WTC11 (cell line): Measurements from ENCODE around the gene CABP2. TPM values are rescaled to one million over a fixed set of nuclear protein-coding genes. Genes with fewer than 3 reads are reported as not detected.
"Not testable (repeated sequence)": the region's sequence is repeated elsewhere in the genome, so short reads cannot be mapped to it uniquely, and the experiment has no call there.

ENCODE experiments used
- ATAC-seq: fragments of 200-7000 bp; cut with Tn5 transposase; 2 replicates; pipeline ENCODE4 v1.10.0; 2021; ENCODE audit warnings: mild to moderate bottlenecking, moderate library complexity
- CTCF ChIA-PET: fragments of 300-600 bp; sonication (Branson Sonifier 250); formaldehyde crosslinking; loops from one replicate; lab custom pipeline; 2021; ENCODE audit warnings: antibody characterized with exemption; lab: Charles Lee
- POLR2A ChIA-PET: fragments of 350-600 bp; sonication (Branson Sonifier 250); formaldehyde crosslinking; loops from one replicate; lab custom pipeline; 2021; ENCODE audit warnings: antibody characterized with exemption; lab: Charles Lee
- DNase-seq: peaks from one replicate; pipeline ENCODE4 v3.0.0; 2021; ENCODE audit warnings: low spot score
- H3K27ac Mint-ChIP-seq: 2 replicates; pipeline ENCODE4 v1.8.0; 2021; ENCODE audit warnings: mixed read lengths
- H3K27me3 Mint-ChIP-seq: 2 replicates; pipeline ENCODE4 v1.8.0; 2021; ENCODE audit warnings: low read depth, mild to moderate bottlenecking, moderate library complexity, mixed read lengths
- H3K36me3 Mint-ChIP-seq: 2 replicates; pipeline ENCODE4 v1.8.0; 2021; ENCODE audit warnings: mixed read lengths
- H3K4me1 Mint-ChIP-seq: 2 replicates; pipeline ENCODE4 v1.8.0; 2022; ENCODE audit warnings: mixed read lengths
- H3K4me3 Mint-ChIP-seq: 2 replicates; pipeline ENCODE4 v1.8.0; 2021; ENCODE audit warnings: mild to moderate bottlenecking, moderate library complexity, mixed read lengths
- H3K9me3 Mint-ChIP-seq: 2 replicates; pipeline ENCODE4 v1.8.0; 2021; ENCODE audit warnings: mixed read lengths
- PRDM15 ChIP-seq: sonication (generic); formaldehyde crosslinking; IDR thresholded peaks from 2 replicates; pipeline ENCODE4 v1.8.0; 2022; ENCODE audit warnings: missing genetic modification reagents
- RELA ChIP-seq: sonication (generic); formaldehyde crosslinking; IDR thresholded peaks from 2 replicates; pipeline ENCODE4 v1.8.1; 2022; ENCODE audit warnings: missing genetic modification reagents, mild to moderate bottlenecking, borderline replicate concordance
- RORB ChIP-seq: fragments of 250-450 bp; sonication (Bioruptor Pico); IDR thresholded peaks from 2 replicates; pipeline ENCODE4 v1.9.0; 2021; ENCODE audit warnings: mild to moderate bottlenecking
- TEAD1 ChIP-seq: sonication (generic); formaldehyde crosslinking; IDR thresholded peaks from 2 replicates; pipeline ENCODE4 v1.8.0; 2022; ENCODE audit warnings: mild to moderate bottlenecking, missing genetic modification reagents
- USF2 ChIP-seq: sonication (generic); formaldehyde crosslinking; IDR thresholded peaks from 2 replicates; pipeline ENCODE4 v1.8.1; 2023; ENCODE audit warnings: mild to moderate bottlenecking, missing genetic modification reagents, moderate library complexity
- ZNF121 ChIP-seq: sonication (generic); formaldehyde crosslinking; IDR thresholded peaks from 2 replicates; pipeline ENCODE4 v1.8.0; 2023; ENCODE audit warnings: missing genetic modification reagents
- total RNA-seq: library from RNA; stranded (reverse); gene quantifications from 3 replicates; pipeline ENCODE4 v1.2.3, GENCODE V29; 2021
- TF ChIP-seq, protein P1 (sequence below): sonication (generic); formaldehyde crosslinking; IDR thresholded peaks from 2 replicates; pipeline ENCODE4 v1.8.0; 2023; ENCODE audit warnings: missing genetic modification reagents, mild to moderate bottlenecking, borderline replicate concordance
- TF ChIP-seq, protein P2 (sequence below): sonication (generic); formaldehyde crosslinking; IDR thresholded peaks from 2 replicates; pipeline ENCODE4 v1.8.1; 2022; ENCODE audit warnings: mild to moderate bottlenecking, missing genetic modification reagents, moderate library complexity, borderline replicate concordance
- TF ChIP-seq, protein P3 (sequence below): sonication (generic); formaldehyde crosslinking; IDR thresholded peaks from 2 replicates; pipeline ENCODE4 v1.8.0; 2022; ENCODE audit warnings: mild to moderate bottlenecking, missing genetic modification reagents
- TF ChIP-seq, protein P4 (sequence below): fragments of 250-450 bp; sonication (Bioruptor Pico); IDR thresholded peaks from 2 replicates; pipeline ENCODE4 v1.9.0; 2021; ENCODE audit warnings: mild to moderate bottlenecking, borderline replicate concordance
- TF ChIP-seq, protein P5 (sequence below): sonication (generic); formaldehyde crosslinking; IDR thresholded peaks from 2 replicates; pipeline ENCODE4 v1.8.1; 2023; ENCODE audit warnings: mild to moderate bottlenecking, missing genetic modification reagents

CABP2 gene
- total RNA-seq, 1 experiment from 2014 or later: not detected

DNA sequence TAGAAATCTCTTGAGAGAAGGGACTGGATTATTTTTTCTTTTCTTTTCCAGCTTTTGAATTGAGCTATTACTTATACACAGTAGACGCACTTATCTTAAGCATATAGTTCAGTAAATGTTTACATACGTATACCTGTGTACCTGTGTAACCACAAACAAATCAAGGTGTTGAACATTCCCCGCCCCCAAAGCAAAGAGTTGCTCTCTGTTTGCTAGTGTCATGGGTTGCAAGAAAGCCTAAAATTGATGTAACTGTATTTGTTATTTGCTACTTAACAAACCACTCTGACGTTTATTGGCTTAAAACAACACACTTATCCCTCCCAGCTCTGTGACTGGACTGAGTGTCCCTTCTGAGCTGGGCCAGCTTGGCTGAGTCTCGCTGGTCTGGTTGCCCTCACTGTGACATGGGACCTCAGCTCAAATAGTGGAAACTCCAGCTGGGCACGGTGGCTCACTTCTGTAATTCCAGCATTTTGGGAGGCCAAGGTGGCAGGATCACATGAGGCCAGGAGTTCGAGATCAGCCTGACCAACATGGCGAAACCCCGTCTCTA, 25.4 kb upstream of the CABP2 start (continued):
- TF ChIP-seq, protein P1, sequence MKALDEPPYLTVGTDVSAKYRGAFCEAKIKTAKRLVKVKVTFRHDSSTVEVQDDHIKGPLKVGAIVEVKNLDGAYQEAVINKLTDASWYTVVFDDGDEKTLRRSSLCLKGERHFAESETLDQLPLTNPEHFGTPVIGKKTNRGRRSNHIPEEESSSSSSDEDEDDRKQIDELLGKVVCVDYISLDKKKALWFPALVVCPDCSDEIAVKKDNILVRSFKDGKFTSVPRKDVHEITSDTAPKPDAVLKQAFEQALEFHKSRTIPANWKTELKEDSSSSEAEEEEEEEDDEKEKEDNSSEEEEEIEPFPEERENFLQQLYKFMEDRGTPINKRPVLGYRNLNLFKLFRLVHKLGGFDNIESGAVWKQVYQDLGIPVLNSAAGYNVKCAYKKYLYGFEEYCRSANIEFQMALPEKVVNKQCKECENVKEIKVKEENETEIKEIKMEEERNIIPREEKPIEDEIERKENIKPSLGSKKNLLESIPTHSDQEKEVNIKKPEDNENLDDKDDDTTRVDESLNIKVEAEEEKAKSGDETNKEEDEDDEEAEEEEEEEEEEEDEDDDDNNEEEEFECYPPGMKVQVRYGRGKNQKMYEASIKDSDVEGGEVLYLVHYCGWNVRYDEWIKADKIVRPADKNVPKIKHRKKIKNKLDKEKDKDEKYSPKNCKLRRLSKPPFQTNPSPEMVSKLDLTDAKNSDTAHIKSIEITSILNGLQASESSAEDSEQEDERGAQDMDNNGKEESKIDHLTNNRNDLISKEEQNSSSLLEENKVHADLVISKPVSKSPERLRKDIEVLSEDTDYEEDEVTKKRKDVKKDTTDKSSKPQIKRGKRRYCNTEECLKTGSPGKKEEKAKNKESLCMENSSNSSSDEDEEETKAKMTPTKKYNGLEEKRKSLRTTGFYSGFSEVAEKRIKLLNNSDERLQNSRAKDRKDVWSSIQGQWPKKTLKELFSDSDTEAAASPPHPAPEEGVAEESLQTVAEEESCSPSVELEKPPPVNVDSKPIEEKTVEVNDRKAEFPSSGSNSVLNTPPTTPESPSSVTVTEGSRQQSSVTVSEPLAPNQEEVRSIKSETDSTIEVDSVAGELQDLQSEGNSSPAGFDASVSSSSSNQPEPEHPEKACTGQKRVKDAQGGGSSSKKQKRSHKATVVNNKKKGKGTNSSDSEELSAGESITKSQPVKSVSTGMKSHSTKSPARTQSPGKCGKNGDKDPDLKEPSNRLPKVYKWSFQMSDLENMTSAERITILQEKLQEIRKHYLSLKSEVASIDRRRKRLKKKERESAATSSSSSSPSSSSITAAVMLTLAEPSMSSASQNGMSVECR (CRISPR knock-in tag): no peak
- no peak for TF ChIP-seq RORB (CRISPR knock-in tag)
- TF ChIP-seq PRDM15: no peak

DNA sequence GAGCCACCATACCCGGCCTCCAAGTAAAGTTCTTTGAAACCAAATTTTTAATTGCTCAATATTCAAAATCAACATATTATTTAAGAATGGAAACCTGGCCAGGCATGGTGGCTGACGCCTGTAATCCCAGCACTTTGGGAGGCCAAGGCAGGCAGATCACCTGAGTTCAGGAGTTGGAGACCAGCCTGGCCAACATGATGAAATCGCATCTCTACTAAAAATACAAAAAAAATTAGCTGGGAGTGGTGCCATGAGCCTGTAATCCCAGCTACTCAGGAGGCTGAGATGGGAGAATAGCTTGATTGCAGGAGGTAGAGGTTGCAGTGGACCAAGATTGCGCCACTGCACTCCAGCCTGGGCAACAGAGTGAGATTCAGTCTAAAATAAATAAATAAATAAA, 24.9 kb upstream of the CABP2 start:
- POLR2A ChIA-PET, H3K27ac Mint-ChIP-seq, H3K4me1 Mint-ChIP-seq, ATAC-seq, H3K4me3 Mint-ChIP-seq, DNase-seq: not testable (repeated sequence)
- Mint-ChIP-seq H3K36me3 (peaks cover 23% of the 10 kb centered on the region), H3K27me3 (peaks cover 21% of the 10 kb centered on the region), H3K9me3 (peaks cover 29% of the 10 kb centered on the region)
- CTCF ChIA-PET: interaction anchor here (1.2 to 2.3 kb wide), 2 partner anchors 25 to 146 kb away, joined by 3 to 8 read pairs; partner anchors contain the start of gene PPP1CA

DNA sequence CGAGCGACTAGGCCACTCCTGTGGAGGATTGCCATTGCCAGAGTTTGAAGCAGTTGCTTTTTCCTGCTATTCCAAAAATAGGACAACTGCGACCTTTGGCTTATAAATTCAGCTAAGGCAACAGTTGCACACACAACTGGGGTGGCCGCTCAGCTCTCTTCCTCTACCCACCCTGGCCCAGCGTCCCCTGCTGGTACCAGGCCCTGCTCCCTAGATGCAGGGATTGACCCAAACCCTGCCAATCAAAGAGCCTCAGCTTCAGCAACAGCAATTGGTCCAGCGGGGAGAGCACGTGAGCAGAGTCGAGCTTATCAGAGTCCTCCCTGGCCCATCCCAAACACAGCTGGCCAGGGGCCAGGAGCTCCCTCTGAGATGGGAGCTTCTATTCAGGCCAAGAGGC, 22.0 kb upstream of the CABP2 start:
- TF ChIP-seq, protein P2, sequence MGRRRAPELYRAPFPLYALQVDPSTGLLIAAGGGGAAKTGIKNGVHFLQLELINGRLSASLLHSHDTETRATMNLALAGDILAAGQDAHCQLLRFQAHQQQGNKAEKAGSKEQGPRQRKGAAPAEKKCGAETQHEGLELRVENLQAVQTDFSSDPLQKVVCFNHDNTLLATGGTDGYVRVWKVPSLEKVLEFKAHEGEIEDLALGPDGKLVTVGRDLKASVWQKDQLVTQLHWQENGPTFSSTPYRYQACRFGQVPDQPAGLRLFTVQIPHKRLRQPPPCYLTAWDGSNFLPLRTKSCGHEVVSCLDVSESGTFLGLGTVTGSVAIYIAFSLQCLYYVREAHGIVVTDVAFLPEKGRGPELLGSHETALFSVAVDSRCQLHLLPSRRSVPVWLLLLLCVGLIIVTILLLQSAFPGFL: no peak
- TF ChIP-seq, protein P3, sequence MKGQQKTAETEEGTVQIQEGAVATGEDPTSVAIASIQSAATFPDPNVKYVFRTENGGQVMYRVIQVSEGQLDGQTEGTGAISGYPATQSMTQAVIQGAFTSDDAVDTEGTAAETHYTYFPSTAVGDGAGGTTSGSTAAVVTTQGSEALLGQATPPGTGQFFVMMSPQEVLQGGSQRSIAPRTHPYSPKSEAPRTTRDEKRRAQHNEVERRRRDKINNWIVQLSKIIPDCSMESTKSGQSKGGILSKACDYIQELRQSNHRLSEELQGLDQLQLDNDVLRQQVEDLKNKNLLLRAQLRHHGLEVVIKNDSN: peak; percentile 70; the same call in 1 of the 2 replicates
- TF ChIP-seq RELA: no peak
- peak; percentile 83 for TF ChIP-seq USF2 (CRISPR knock-in tag)
- no peak for TF ChIP-seq ZNF121
- TF ChIP-seq, protein P4, sequence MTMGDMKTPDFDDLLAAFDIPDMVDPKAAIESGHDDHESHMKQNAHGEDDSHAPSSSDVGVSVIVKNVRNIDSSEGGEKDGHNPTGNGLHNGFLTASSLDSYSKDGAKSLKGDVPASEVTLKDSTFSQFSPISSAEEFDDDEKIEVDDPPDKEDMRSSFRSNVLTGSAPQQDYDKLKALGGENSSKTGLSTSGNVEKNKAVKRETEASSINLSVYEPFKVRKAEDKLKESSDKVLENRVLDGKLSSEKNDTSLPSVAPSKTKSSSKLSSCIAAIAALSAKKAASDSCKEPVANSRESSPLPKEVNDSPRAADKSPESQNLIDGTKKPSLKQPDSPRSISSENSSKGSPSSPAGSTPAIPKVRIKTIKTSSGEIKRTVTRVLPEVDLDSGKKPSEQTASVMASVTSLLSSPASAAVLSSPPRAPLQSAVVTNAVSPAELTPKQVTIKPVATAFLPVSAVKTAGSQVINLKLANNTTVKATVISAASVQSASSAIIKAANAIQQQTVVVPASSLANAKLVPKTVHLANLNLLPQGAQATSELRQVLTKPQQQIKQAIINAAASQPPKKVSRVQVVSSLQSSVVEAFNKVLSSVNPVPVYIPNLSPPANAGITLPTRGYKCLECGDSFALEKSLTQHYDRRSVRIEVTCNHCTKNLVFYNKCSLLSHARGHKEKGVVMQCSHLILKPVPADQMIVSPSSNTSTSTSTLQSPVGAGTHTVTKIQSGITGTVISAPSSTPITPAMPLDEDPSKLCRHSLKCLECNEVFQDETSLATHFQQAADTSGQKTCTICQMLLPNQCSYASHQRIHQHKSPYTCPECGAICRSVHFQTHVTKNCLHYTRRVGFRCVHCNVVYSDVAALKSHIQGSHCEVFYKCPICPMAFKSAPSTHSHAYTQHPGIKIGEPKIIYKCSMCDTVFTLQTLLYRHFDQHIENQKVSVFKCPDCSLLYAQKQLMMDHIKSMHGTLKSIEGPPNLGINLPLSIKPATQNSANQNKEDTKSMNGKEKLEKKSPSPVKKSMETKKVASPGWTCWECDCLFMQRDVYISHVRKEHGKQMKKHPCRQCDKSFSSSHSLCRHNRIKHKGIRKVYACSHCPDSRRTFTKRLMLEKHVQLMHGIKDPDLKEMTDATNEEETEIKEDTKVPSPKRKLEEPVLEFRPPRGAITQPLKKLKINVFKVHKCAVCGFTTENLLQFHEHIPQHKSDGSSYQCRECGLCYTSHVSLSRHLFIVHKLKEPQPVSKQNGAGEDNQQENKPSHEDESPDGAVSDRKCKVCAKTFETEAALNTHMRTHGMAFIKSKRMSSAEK: no peak
- TF ChIP-seq, protein P5, sequence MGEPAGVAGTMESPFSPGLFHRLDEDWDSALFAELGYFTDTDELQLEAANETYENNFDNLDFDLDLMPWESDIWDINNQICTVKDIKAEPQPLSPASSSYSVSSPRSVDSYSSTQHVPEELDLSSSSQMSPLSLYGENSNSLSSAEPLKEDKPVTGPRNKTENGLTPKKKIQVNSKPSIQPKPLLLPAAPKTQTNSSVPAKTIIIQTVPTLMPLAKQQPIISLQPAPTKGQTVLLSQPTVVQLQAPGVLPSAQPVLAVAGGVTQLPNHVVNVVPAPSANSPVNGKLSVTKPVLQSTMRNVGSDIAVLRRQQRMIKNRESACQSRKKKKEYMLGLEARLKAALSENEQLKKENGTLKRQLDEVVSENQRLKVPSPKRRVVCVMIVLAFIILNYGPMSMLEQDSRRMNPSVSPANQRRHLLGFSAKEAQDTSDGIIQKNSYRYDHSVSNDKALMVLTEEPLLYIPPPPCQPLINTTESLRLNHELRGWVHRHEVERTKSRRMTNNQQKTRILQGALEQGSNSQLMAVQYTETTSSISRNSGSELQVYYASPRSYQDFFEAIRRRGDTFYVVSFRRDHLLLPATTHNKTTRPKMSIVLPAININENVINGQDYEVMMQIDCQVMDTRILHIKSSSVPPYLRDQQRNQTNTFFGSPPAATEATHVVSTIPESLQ: no peak
- TF ChIP-seq TEAD1 (CRISPR knock-in tag): no peak
- ChIA-PET CTCF (interaction anchor here (0.6 to 1.2 kb wide), 11 partner anchors 13 to 209 kb away, joined by 3 to 13 read pairs (median 4); partner anchors contain the start of genes NUDT8 and PPP1CA), POLR2A (interaction anchor here (0.7 to 1.0 kb wide), 2 partner anchors 85 to 495 kb away, joined by 3 to 4 read pairs; partner anchors contain the start of gene NUDT8)
- Mint-ChIP-seq H3K9me3 (peaks cover 8% of the 10 kb centered on the region), H3K27ac (no peak overlapping the region), H3K4me3 (no peak overlapping the region), H3K27me3 (peaks cover 2% of the 10 kb centered on the region), H3K4me1 (peaks cover 6% of the 10 kb centered on the region), H3K36me3 (peaks cover 6% of the 10 kb centered on the region)
- ATAC-seq (peak; percentile 74), DNase-seq (peak; percentile 36)
